T-helper 2 cell treated with Interferon-gamma antibody and Interleukin-4, amounts not matched to agents 5 μg/mL and 100 μg/mL, for 36 hours (primary cell): ENCODE results near the gene DIP2A.

ENCODE experiments used
- DNase-seq: peaks from one replicate; pipeline ENCODE4 v3.0.0; 2021; ENCODE audit warnings: low spot score
- H3K27ac Mint-ChIP-seq: one replicate; pipeline ENCODE4 v1.8.0; 2021; ENCODE audit warnings: mild to moderate bottlenecking, mixed read lengths
- H3K27me3 Mint-ChIP-seq: one replicate; pipeline ENCODE4 v1.8.0; 2021; ENCODE audit warnings: low read depth, mixed read lengths
- H3K36me3 Mint-ChIP-seq: one replicate; pipeline ENCODE4 v1.8.0; 2021; ENCODE audit warnings: low read depth, mixed read lengths
- H3K4me1 Mint-ChIP-seq: one replicate; pipeline ENCODE4 v1.8.0; 2021; ENCODE audit warnings: low read depth, mixed read lengths
- H3K4me3 Mint-ChIP-seq: one replicate; pipeline ENCODE4 v1.8.0; 2022; ENCODE audit warnings: mild to moderate bottlenecking, moderate library complexity, mixed read lengths
- H3K9me3 Mint-ChIP-seq: one replicate; pipeline ENCODE4 v1.8.0; 2021; ENCODE audit warnings: mixed read lengths

DIP2A gene

GRCh38 chr21:46546799-46547198, 88.1 kb downstream of the DIP2A start:
- Mint-ChIP-seq H3K9me3 (no peaks in the 10 kb centered on the region), H3K4me1 (peaks cover 34% of the 10 kb centered on the region), H3K27me3 (no peaks in the 10 kb centered on the region), H3K4me3 (no peak overlapping the region), H3K27ac (no peak overlapping the region), H3K36me3 (peaks cover 43% of the 10 kb centered on the region)
- no peak for DNase-seq

GRCh38 chr21:46549650-46550049, 91.0 kb downstream of the DIP2A start:
- no peaks in the 10 kb centered on the region for H3K9me3 Mint-ChIP-seq
- peaks cover 27% of the 10 kb centered on the region for H3K4me1 Mint-ChIP-seq
- H3K27me3 Mint-ChIP-seq = no peaks in the 10 kb centered on the region
- H3K36me3 Mint-ChIP-seq = peaks cover 44% of the 10 kb centered on the region
- DNase-seq = no peak
- H3K27ac Mint-ChIP-seq = no peak overlapping the region
- no peak overlapping the region for H3K4me3 Mint-ChIP-seq

GRCh38 chr21:46550116-46550941, 91.6 kb downstream of the DIP2A start:
- Mint-ChIP-seq H3K27me3 (no peaks in the 10 kb centered on the region), H3K27ac (peak overlapping the region; percentile 87), H3K4me1 (peaks cover 23% of the 10 kb centered on the region), H3K9me3 (no peaks in the 10 kb centered on the region), H3K4me3 (peak overlapping the region; percentile 46), H3K36me3 (peaks cover 39% of the 10 kb centered on the region)
- no peak for DNase-seq

GRCh38 chr21:46551636-46552241, 93.0 kb downstream of the DIP2A start:
- peaks cover 23% of the 10 kb centered on the region for H3K4me1 Mint-ChIP-seq
- H3K9me3 Mint-ChIP-seq = no peaks in the 10 kb centered on the region
- DNase-seq = peak; percentile 21
- H3K27me3 Mint-ChIP-seq = no peaks in the 10 kb centered on the region
- H3K27ac Mint-ChIP-seq = peak overlapping the region; percentile 87
- peaks cover 47% of the 10 kb centered on the region for H3K36me3 Mint-ChIP-seq
- H3K4me3 Mint-ChIP-seq = peak overlapping the region; percentile 47

- H3K36me3 Mint-ChIP-seq = peaks cover 45% of the 10 kb centered on the region
- peaks cover 23% of the 10 kb centered on the region for H3K4me1 Mint-ChIP-seq
- H3K27ac Mint-ChIP-seq = peak overlapping the region; percentile 74
- DNase-seq = no peak
- H3K9me3 Mint-ChIP-seq = no peaks in the 10 kb centered on the region
- H3K4me3 Mint-ChIP-seq = peak overlapping the region; percentile 50
- H3K27me3 Mint-ChIP-seq = no peaks in the 10 kb centered on the region
Measured at GRCh38 chr21:46552274-46552673, 93.6 kb downstream of the DIP2A start.

- Mint-ChIP-seq H3K36me3 (peaks cover 42% of the 10 kb centered on the region), H3K27me3 (no peaks in the 10 kb centered on the region), H3K9me3 (no peaks in the 10 kb centered on the region), H3K4me3 (no peak overlapping the region), H3K4me1 (peaks cover 23% of the 10 kb centered on the region), H3K27ac (peak overlapping the region; percentile 74)
- DNase-seq = peak; percentile 2
Measured at GRCh38 chr21:46552865-46553379, 94.2 kb downstream of the DIP2A start.

GRCh38 chr21:46553993-46554392, 95.3 kb downstream of the DIP2A start:
- peak; percentile 1 for DNase-seq
- no peaks in the 10 kb centered on the region for H3K9me3 Mint-ChIP-seq
- no peak overlapping the region for H3K4me3 Mint-ChIP-seq
- H3K27ac Mint-ChIP-seq = no peak overlapping the region
- no peaks in the 10 kb centered on the region for H3K27me3 Mint-ChIP-seq
- peaks cover 38% of the 10 kb centered on the region for H3K36me3 Mint-ChIP-seq
- H3K4me1 Mint-ChIP-seq = peaks cover 23% of the 10 kb centered on the region

GRCh38 chr21:46554431-46555224, 95.9 kb downstream of the DIP2A start:
- no peak overlapping the region for H3K4me3 Mint-ChIP-seq
- peaks cover 42% of the 10 kb centered on the region for H3K36me3 Mint-ChIP-seq
- H3K27ac Mint-ChIP-seq = no peak overlapping the region

GRCh38 chr21:46555225-46555617, 96.5 kb downstream of the DIP2A start:
- Mint-ChIP-seq H3K4me1 (peaks cover 34% of the 10 kb centered on the region), H3K9me3 (no peaks in the 10 kb centered on the region), H3K27me3 (no peaks in the 10 kb centered on the region), H3K27ac (no peak overlapping the region), H3K4me3 (no peak overlapping the region), H3K36me3 (peaks cover 46% of the 10 kb centered on the region)
- DNase-seq = no peak

More at GRCh38 chr21:46554431-46555224, 95.9 kb downstream of the DIP2A start:
- Mint-ChIP-seq H3K27me3 (no peaks in the 10 kb centered on the region), H3K9me3 (no peaks in the 10 kb centered on the region), H3K4me1 (peaks cover 30% of the 10 kb centered on the region)
- peak; percentile 1 for DNase-seq

- Mint-ChIP-seq H3K4me1 (peaks cover 33% of the 10 kb centered on the region), H3K9me3 (no peaks in the 10 kb centered on the region), H3K4me3 (no peak overlapping the region), H3K36me3 (peaks cover 43% of the 10 kb centered on the region), H3K27ac (peak overlapping the region; percentile 41), H3K27me3 (no peaks in the 10 kb centered on the region)
- DNase-seq = peak; percentile 3
Measured at GRCh38 chr21:46555678-46556077, 97.0 kb downstream of the DIP2A start.

- H3K36me3 Mint-ChIP-seq = peaks cover 47% of the 10 kb centered on the region
- no peak overlapping the region for H3K4me3 Mint-ChIP-seq
- DNase-seq = peak; percentile 1
- H3K27ac Mint-ChIP-seq = no peak overlapping the region
- H3K4me1 Mint-ChIP-seq = peaks cover 33% of the 10 kb centered on the region
- no peaks in the 10 kb centered on the region for H3K9me3 Mint-ChIP-seq
- H3K27me3 Mint-ChIP-seq = no peaks in the 10 kb centered on the region
Measured at GRCh38 chr21:46556802-46557201, 98.1 kb downstream of the DIP2A start.

- Mint-ChIP-seq H3K4me1 (peaks cover 36% of the 10 kb centered on the region), H3K36me3 (peaks cover 51% of the 10 kb centered on the region), H3K27ac (no peak overlapping the region), H3K9me3 (no peaks in the 10 kb centered on the region), H3K4me3 (no peak overlapping the region), H3K27me3 (no peaks in the 10 kb centered on the region)
- no peak for DNase-seq
Measured at GRCh38 chr21:46557469-46557868, 98.8 kb downstream of the DIP2A start.

GRCh38 chr21:46557919-46558392, 99.3 kb downstream of the DIP2A start:
- Mint-ChIP-seq H3K4me3 (no peak overlapping the region), H3K27ac (no peak overlapping the region), H3K36me3 (peaks cover 54% of the 10 kb centered on the region), H3K9me3 (no peaks in the 10 kb centered on the region), H3K27me3 (no peaks in the 10 kb centered on the region), H3K4me1 (peaks cover 32% of the 10 kb centered on the region)
- DNase-seq = no peak
